Inflammatory macrophage treated with lipopolysaccharide for 4 hours (primary cell): Measurements from ENCODE around the gene PLA2G4A.
"Not testable (repeated sequence)": the region's sequence is repeated elsewhere in the genome, so short reads cannot be mapped to it uniquely, and the experiment has no call there.

Experiments
- DNase-seq: peaks from one replicate; pipeline ENCODE4 v3.0.0-alpha.2; 2020

PLA2G4A gene

GRCh38 chr1:186875896-186876835, 47.4 kb downstream of the PLA2G4A start:
- no peak for DNase-seq

GRCh38 chr1:186878356-186878755, 49.6 kb downstream of the PLA2G4A start:
- no peak for DNase-seq

- peak; percentile 59 for DNase-seq
These were observed 52.2 kb downstream of the PLA2G4A start for GRCh38 chr1:186880982-186881381.

GRCh38 chr1:186882372-186883134, 53.8 kb downstream of the PLA2G4A start:
- no peak for DNase-seq

- DNase-seq, result peak; percentile 54
These were observed 55.5 kb downstream of the PLA2G4A start for GRCh38 chr1:186884251-186884650.

GRCh38 chr1:186887203-186887602, 58.5 kb downstream of the PLA2G4A start:
- DNase-seq, result no peak

GRCh38 chr1:186888367-186888766, 59.6 kb downstream of the PLA2G4A start:
- no peak for DNase-seq

- DNase-seq, result no peak
These were observed 64.2 kb downstream of the PLA2G4A start for GRCh38 chr1:186892936-186893335.

GRCh38 chr1:186894415-186894814, 65.7 kb downstream of the PLA2G4A start:
- no peak for DNase-seq

- DNase-seq, result no peak
These were observed 67.5 kb downstream of the PLA2G4A start for GRCh38 chr1:186896211-186896610.

- no peak for DNase-seq
These were observed 68.3 kb downstream of the PLA2G4A start for GRCh38 chr1:186897008-186897407.

GRCh38 chr1:186899577-186899976, 70.8 kb downstream of the PLA2G4A start:
- no peak for DNase-seq

GRCh38 chr1:186899977-186900376, 71.2 kb downstream of the PLA2G4A start:
- no peak for DNase-seq

- no peak for DNase-seq
These were observed 71.9 kb downstream of the PLA2G4A start for GRCh38 chr1:186900539-186901237.

GRCh38 chr1:186901631-186902030, 72.9 kb downstream of the PLA2G4A start:
- no peak for DNase-seq

GRCh38 chr1:186903374-186904136, 74.8 kb downstream of the PLA2G4A start:
- peak; percentile 24 for DNase-seq

- peak; percentile 56 for DNase-seq
These were observed 75.6 kb downstream of the PLA2G4A start for GRCh38 chr1:186904361-186904760.

GRCh38 chr1:186905561-186905960, 76.8 kb downstream of the PLA2G4A start:
- DNase-seq, result no peak

GRCh38 chr1:186915555-186915954, 86.8 kb downstream of the PLA2G4A start:
- DNase-seq, result no peak

- DNase-seq, result not testable (repeated sequence)
These were observed 88.5 kb downstream of the PLA2G4A start for GRCh38 chr1:186917106-186917786.

- peak; percentile 54 for DNase-seq
These were observed 92.6 kb downstream of the PLA2G4A start for GRCh38 chr1:186921386-186921785.

GRCh38 chr1:186922814-186923213, 94.1 kb downstream of the PLA2G4A start:
- not testable (repeated sequence) for DNase-seq
